ENCODE data around the gene CHGA.
A peak's percentile ranks its signal among the peaks of the same experiment; 100 is the strongest.

CHGA gene

DNA sequence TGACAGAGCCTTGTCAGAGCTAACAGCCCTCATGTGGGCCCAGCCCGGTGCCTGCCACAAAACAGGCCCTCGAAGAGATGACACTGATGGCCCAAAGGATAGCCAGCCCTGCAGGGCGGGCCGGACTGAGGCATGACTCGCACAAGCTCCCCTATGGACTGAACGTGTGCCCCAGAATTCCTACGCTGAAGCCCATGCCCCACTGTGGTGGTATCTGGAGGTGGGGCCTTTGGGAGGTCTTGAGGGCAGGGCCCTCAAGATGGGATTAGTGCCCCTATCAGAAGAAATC, 38.6 kb downstream of the CHGA start:
- no peak for DNase-seq (ENCODE audit: low spot score)

- no peak for DNase-seq (ENCODE audit: low spot score)
These were observed 39.3 kb downstream of the CHGA start for GRCh38 chr14:92962031-92962830.

- no peak for DNase-seq (ENCODE audit: low spot score)
These were observed 39.8 kb downstream of the CHGA start for GRCh38 chr14:92962831-92963095.

GRCh38 chr14:92963301-92964123, 40.6 kb downstream of the CHGA start:
- DNase-seq (ENCODE audit: low spot score): no peak

DNA sequence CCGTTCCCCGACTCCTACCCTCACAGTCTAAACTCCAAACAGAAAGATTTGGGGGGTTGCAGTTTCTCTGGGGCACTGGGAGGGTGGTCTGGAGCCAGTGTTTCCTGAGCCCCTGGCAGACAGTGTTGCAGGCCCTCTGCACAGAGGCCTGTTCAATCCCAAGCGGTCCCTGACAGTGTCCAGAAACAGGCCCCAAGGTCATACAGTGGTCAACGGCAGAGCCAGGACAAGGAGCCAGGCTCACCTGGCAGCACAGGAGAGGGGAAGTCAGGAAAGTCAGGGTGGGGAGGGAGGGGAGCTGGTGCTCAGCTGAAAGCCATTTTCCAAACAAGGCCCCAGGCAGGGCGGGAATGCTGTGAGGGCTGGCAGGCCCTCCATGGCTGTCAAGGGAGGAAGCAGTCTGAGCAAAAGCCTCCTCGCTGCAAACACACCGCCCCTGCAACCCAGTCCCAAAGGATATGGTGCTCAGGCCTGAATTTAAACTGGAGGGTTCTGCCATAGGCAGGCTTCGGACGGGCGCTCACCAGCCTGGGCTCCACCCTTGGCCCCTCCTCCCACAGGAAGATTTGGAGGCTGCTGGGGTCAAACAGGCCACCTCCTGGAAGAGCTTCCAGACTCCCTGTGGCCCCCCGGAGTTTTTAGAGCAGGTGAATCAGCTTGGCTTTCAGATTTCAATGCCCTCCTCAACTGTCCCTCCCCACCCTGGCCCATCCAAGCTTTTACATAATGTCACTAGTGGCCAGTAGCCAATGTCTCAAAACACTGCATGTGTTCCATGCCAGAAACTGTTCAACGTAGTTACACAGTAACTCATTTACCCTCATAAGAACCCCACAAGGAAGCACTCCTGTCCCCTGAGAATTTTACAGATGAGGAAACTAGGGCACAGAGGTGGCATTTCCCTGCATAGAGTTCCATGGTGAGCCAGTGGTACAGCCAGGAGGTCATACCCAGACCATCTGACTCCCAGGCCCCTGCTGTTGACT, 41.5 kb downstream of the CHGA start:
- DNase-seq (ENCODE audit: low spot score): no peak

- no peak for DNase-seq (ENCODE audit: low spot score)
These were observed 42.3 kb downstream of the CHGA start for GRCh38 chr14:92965281-92965680.

DNA sequence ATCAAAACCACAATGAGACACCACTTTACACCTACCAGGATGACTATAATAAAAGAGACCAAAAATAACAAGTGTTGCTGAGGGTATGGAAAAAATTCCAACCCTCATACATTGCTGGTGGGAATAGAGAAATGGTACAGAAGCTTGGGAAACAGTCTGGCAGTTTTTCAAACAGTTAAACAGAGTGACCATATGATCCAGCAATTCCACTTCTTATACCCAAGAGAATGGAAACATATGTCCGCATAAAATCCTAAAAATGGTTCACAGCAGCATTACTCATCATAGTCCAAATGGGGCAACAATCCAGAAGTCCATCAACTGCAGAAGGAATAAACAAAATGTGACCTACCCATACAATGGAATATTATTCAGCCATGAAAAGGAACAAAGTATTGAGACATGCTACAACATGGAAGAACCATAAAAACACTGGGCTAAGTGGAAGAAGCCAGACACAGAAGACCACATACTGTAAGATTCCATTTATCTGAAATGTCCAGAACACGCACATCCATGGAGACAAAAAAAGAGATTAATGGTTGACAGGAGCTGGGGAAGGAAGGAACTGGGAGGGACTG, 44.5 kb downstream of the CHGA start:
- DNase-seq (ENCODE audit: low spot score): no peak

- DNase-seq (ENCODE audit: low spot score): no peak
These were observed 45.5 kb downstream of the CHGA start for GRCh38 chr14:92968291-92969020.

DNA sequence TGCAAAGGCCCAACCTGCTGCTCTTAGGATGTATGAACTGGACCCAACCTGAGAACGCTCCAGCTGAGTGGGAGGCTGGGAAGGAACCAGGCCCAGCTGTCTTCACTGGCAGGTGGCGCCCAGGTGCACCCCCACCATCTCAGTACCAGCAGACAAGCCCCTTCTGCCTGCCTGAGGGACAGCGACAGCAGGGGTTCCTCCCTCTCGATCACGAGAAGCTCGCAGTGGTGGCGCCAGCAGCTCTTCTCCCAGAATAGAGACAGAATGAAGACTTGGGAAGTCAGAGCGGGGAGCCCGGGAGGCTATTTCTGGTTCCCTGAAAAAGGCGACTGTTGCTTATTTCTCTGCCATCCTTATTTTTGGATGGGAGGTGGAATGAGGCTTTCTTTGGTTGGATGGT, 46.5 kb downstream of the CHGA start:
- no peak for DNase-seq (ENCODE audit: low spot score)

- no peak for DNase-seq (ENCODE audit: low spot score)
These were observed 46.9 kb downstream of the CHGA start for GRCh38 chr14:92969871-92970270.

DNA sequence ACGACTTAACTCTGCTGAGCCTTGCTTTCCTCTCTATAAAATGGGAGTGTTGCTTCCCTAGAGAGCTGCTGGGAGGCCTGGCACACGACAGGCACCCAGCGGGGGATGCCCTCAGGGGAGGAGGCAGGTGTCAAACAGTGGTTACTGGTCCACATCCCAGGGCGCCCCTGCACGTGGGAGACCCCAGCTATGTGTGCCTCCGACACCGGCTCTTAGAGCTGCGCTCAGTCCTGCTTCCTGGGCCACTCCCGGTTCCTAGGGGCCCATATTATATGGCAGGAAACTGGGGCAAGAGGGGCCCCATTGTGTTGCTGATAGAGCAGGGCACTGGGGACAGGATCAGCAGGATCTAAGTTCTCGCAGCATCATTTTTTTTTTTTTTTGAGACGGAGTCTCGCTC, 47.3 kb downstream of the CHGA start:
- no peak for DNase-seq (ENCODE audit: low spot score)

- DNase-seq (ENCODE audit: low spot score): no peak
These were observed 48.7 kb downstream of the CHGA start for GRCh38 chr14:92971601-92972180.

DNA sequence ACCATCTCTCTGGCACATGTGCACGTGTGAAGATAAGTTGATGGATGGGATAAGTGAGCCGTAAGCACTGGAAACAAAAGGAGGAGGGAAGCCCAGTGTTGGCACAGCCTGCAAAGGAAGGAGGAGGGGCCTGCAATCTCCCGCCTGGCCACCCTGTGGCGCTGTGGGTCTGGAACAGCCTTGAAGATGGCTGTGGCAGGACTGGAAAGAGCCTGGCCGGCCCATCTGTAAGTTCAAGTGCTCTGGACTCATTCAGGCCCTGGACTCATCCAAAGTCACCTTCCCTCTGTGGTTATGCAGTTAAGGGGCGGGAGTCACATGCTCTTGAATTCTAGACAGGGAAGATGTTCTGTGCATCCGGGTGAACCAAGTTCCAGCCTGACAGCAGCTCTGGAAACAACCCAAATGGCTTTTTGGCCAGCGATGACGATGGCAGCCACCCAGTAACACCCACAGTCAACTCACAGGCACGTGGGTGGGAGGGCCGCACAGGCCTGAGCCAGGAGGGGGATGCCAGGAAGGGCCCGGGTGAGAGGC, 50.4 kb downstream of the CHGA start:
- peak; percentile 90 for DNase-seq (ENCODE audit: low spot score)

GRCh38 chr14:92973798-92974372, 50.9 kb downstream of the CHGA start:
- no peak for DNase-seq (ENCODE audit: low spot score)

- no peak for DNase-seq (ENCODE audit: low spot score)
These were observed 51.8 kb downstream of the CHGA start for GRCh38 chr14:92974541-92975345.

DNA sequence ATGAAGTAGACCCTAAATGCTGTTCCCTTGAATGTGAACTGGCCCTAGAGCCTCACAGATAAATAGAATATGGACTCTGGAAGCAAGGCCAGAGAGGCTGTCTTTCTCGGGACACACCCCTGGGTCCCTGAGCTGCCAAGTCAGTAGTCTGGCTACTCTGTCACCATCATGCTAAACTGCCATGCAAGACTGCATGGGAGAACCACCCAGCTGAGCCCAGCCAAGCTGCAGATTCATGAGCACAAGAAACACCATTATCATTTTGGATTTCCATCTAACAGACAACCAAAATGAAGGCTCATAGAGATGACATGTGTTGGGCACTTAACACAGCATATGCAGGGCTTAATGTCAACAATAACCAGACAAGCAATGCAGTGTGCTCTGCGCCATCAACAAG, 53.3 kb downstream of the CHGA start:
- no peak for DNase-seq (ENCODE audit: low spot score)

DNA sequence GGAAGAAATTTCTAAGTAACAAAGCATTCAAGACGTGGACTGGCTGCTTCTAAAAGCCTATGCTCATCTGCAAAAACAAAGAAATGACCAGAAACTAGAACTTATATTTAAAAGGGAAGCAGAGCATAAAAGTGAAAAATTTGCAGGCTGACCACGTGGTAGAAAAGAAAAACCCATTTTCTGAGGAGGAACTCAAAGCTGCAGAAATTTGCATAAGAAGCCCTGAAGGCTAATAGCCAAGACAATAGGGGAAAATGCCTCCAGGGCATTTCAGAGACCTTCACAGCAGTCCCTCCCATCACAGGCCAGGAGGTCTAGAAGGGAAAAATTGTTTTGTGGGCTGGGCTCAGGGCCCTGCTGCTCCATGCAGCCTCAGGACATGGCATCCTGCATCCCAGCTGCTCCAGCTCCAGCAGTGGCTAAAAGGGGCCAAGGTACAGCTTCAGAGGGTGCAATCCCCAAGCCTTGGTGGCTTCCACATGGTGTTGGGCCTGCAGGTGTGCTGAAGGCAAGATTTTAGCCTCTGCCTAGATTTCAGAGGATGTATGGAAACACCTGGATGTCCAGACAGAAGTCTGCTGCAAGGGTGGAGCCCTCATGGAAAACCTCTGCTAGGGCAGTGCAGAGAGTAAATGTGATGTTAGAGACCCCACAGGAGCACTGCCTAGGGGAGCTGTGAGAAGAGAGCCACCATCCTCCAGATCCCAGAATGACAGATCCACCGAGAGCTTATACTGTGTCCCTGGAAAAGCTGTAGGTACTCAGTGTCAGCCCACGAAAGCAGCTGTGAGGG, 55.5 kb downstream of the CHGA start:
- DNase-seq (ENCODE audit: low spot score): no peak

DNA sequence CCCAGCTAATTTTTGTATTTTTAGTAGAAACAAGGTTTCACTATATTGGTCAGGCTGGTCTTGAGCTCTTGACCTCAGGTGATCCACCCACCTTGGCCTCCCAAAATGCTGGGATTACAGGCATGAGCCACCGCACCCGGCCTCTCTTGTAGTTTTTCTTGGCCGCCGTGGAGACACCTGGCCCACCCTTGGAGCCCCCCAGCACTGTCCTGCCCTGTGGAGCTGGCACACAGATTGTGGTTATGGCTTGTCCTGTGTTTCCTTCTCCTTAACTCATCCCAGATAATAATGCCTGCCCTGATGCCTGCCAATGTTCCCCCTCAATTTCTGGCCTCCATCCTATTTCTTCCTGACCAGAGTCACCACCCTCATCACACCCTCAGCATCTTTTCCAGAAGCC, 57.9 kb downstream of the CHGA start:
- DNase-seq (ENCODE audit: low spot score): no peak

GRCh38 chr14:92981726-92982125, 58.8 kb downstream of the CHGA start:
- DNase-seq (ENCODE audit: low spot score): no peak
